OCI-LY1 (cell line): ENCODE measurements around the gene TRPM3.

Experiments
- H2AFZ ChIP-seq: fragments of 200-600 bp; sonication (generic), shearing (Covaris generic); 2 replicates; pipeline ENCODE4 v1.6.0; 2014; ENCODE audit warnings: antibody characterized with exemption, mild to moderate bottlenecking, low read length
- H3F3A ChIP-seq: fragments of 200-600 bp; sonication (generic), shearing (Covaris generic); 2 replicates; pipeline ENCODE4 v1.6.0; 2014; ENCODE audit warnings: mild to moderate bottlenecking, antibody characterized with exemption, low read length, moderate library complexity; ENCODE audit not compliant: insufficient read depth
- H3K27ac ChIP-seq: fragments of 200-600 bp; sonication (generic); 2 replicates; pipeline ENCODE4 v1.5.1; 2014; ENCODE audit warnings: low read length, mixed run types, mild to moderate bottlenecking, low read depth; ENCODE audit not compliant: poor library complexity, severe bottlenecking
- H3K27me3 ChIP-seq: fragments of 200-600 bp; sonication (generic); 2 replicates; pipeline ENCODE4 v1.6.0; 2014; ENCODE audit warnings: antibody characterized with exemption, mild to moderate bottlenecking, low read length, moderate library complexity; ENCODE audit not compliant: insufficient read depth
- H3K36me3 ChIP-seq: fragments of 200-600 bp; sonication (generic); 2 replicates; pipeline ENCODE4 v1.6.1; 2014; ENCODE audit warnings: mild to moderate bottlenecking, antibody characterized with exemption, low read length, moderate library complexity, mixed read lengths; ENCODE audit not compliant: insufficient read depth
- H3K4me1 ChIP-seq: fragments of 200-600 bp; sonication (generic); 2 replicates; pipeline ENCODE4 v1.5.1; 2014; ENCODE audit warnings: mild to moderate bottlenecking, low read length, moderate library complexity; ENCODE audit not compliant: insufficient read depth, severe bottlenecking
- H3K4me2 ChIP-seq: fragments of 200-600 bp; sonication (generic), shearing (Covaris generic); 2 replicates; pipeline ENCODE4 v1.6.1; 2014; ENCODE audit warnings: low read length
- H3K4me3 ChIP-seq: fragments of 200-600 bp; sonication (generic); 2 replicates; pipeline ENCODE4 v1.5.1; 2014; ENCODE audit warnings: low read length, low read depth, mild to moderate bottlenecking, mixed read lengths; ENCODE audit not compliant: poor library complexity, severe bottlenecking
- H3K79me2 ChIP-seq: fragments of 200-600 bp; shearing (Covaris generic); 2 replicates; pipeline ENCODE4 v1.6.1; 2016; ENCODE audit warnings: mixed run types, low read length, mixed read lengths; ENCODE audit not compliant: insufficient read depth
- H3K9ac ChIP-seq: fragments of 200-600 bp; sonication (generic), shearing (Covaris generic); 2 replicates; pipeline ENCODE4 v1.6.1; 2014; ENCODE audit warnings: mild to moderate bottlenecking, low read length, mixed read lengths
- H3K9me2 ChIP-seq: fragments of 200-600 bp; sonication (generic), shearing (Covaris generic); 2 replicates; pipeline ENCODE4 v1.6.1; 2014; ENCODE audit warnings: low read depth, mild to moderate bottlenecking, low read length, mixed read lengths
- H3K9me3 ChIP-seq: fragments of 200-600 bp; shearing (Covaris generic); 2 replicates; pipeline ENCODE4 v1.6.1; 2014; ENCODE audit warnings: low read length, mixed read lengths
- H4K20me1 ChIP-seq: fragments of 200-600 bp; sonication (generic), shearing (Covaris generic); 2 replicates; pipeline ENCODE4 v1.6.0; 2016; ENCODE audit warnings: mild to moderate bottlenecking, low read length; ENCODE audit not compliant: insufficient read depth
- EZH2 ChIP-seq: fragments of 200-600 bp; sonication (generic), shearing (Covaris generic); IDR thresholded peaks from 2 replicates; pipeline ENCODE4 v1.8.0; 2017; ENCODE audit warnings: borderline replicate concordance, mixed run types, mild to moderate bottlenecking, antibody characterized with exemption, low read length, moderate library complexity, mixed read lengths
- TF ChIP-seq, protein P1 (sequence below): fragments of 200-600 bp; sonication (generic), shearing (Covaris generic); IDR thresholded peaks from 2 replicates; pipeline ENCODE4 v1.5.1; 2017; ENCODE audit warnings: mild to moderate bottlenecking, antibody characterized with exemption, low read length, moderate library complexity, mixed read lengths

TRPM3 gene

DNA sequence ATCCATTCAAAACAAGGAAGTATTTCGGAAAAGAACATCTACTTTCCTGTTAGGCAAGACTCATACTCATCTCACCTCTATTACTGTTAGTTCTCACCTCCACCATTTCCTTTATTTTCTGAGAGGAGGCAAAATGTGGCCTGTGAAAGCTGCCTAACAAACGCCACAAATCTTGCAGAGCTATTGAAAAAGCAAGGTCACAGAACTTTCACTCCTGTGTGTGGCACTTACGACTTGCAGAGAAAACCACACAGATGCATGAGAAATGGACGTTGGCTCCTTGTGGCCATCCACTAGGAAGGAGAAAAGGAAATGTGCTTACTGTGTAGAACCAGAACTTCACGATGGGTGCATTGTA is 511.2 kb downstream of the TRPM3 start:
- H3K27ac ChIP-seq: no peak overlapping the region
- H3K9me2 ChIP-seq: no peaks in the 10 kb centered on the region
- no peak overlapping the region for H3K4me2 ChIP-seq
- no peak overlapping the region for H3K4me3 ChIP-seq
- H2AFZ ChIP-seq: no peak overlapping the region
- no peak overlapping the region for H3K9ac ChIP-seq
- no peaks in the 10 kb centered on the region for H3K27me3 ChIP-seq
- H3K4me1 ChIP-seq: peaks cover 10% of the 10 kb centered on the region
- no peaks in the 10 kb centered on the region for H3F3A ChIP-seq
- H4K20me1 ChIP-seq: no peaks in the 10 kb centered on the region
- H3K9me3 ChIP-seq: peaks cover 4% of the 10 kb centered on the region; the same call in 1 of the 2 replicates
- H3K79me2 ChIP-seq: no peaks in the 10 kb centered on the region
- TF ChIP-seq EZH2: no peak
- H3K36me3 ChIP-seq: peaks cover 3% of the 10 kb centered on the region; the same call in 1 of the 2 replicates

DNA sequence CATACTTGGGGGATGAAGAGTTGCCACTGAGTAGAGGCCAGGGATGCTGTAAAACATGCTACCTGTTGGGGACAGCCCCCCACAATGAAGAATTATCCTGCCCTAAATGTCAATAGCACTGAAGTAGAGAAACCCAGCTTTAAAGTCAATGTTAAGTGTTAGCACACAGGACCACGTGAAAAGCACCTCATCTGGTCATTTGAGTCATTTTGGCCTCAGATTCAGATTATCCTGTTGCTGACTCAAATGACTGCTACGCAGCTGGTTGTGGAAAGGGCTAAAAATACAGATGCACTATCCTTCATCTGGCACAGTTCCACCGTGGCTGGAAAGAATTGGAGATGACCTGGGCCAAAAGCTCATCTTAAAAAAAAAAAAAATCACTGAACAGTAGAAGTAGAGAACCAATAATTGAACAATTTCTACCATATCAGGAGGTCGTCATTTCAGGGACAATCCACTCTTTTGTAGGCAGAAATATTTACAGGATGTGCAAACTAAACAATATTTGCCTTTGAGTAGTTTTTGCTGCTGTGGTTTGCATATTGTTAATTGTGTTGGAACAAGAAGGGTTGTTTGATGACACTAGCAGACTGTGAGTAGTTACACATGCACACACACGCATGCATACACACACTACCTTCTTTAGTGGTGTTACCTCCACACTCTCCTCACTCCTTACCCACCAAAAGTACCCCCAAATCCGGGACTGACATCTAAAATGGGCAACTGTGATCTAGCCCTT is 511.7 kb downstream of the TRPM3 start:
- Histone ChIP-seq H3K36me3 (peaks cover 3% of the 10 kb centered on the region; the same call in 1 of the 2 replicates), H2AFZ (no peak overlapping the region), H3K27ac (no peak overlapping the region), H3K9me3 (peaks cover 4% of the 10 kb centered on the region; the same call in 1 of the 2 replicates), H3K79me2 (no peaks in the 10 kb centered on the region), H3K4me1 (peaks cover 10% of the 10 kb centered on the region), H3K9me2 (no peaks in the 10 kb centered on the region), H4K20me1 (no peaks in the 10 kb centered on the region), H3K27me3 (no peaks in the 10 kb centered on the region), H3F3A (no peaks in the 10 kb centered on the region), H3K4me3 (no peak overlapping the region), H3K9ac (no peak overlapping the region), H3K4me2 (no peak overlapping the region)
- TF ChIP-seq, protein P1, sequence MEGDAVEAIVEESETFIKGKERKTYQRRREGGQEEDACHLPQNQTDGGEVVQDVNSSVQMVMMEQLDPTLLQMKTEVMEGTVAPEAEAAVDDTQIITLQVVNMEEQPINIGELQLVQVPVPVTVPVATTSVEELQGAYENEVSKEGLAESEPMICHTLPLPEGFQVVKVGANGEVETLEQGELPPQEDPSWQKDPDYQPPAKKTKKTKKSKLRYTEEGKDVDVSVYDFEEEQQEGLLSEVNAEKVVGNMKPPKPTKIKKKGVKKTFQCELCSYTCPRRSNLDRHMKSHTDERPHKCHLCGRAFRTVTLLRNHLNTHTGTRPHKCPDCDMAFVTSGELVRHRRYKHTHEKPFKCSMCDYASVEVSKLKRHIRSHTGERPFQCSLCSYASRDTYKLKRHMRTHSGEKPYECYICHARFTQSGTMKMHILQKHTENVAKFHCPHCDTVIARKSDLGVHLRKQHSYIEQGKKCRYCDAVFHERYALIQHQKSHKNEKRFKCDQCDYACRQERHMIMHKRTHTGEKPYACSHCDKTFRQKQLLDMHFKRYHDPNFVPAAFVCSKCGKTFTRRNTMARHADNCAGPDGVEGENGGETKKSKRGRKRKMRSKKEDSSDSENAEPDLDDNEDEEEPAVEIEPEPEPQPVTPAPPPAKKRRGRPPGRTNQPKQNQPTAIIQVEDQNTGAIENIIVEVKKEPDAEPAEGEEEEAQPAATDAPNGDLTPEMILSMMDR: no peak
- TF ChIP-seq EZH2: no peak

DNA sequence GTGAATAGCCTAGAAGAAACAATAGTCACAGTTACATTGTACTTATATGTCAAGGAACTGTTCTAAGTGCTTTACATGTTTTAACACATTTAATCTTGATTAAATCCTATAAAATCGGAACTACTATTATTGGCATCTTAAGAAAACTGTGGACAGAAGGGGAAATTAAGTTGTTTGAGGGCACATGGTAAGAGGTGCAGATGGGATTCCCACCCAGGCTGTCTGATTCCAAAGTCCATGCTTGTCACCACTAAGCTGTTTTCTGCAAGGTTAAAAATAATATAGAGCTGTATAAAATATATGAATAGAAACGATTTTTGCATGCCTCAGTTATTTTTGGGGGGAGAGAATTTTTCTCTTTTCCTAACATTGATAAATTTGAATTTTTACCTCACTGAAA is 512.4 kb downstream of the TRPM3 start:
- Histone ChIP-seq H3K27ac (no peak overlapping the region), H3K9me3 (peaks cover 4% of the 10 kb centered on the region; the same call in 1 of the 2 replicates)
- no peak for TF ChIP-seq EZH2
- TF ChIP-seq, protein P1: no peak

DNA sequence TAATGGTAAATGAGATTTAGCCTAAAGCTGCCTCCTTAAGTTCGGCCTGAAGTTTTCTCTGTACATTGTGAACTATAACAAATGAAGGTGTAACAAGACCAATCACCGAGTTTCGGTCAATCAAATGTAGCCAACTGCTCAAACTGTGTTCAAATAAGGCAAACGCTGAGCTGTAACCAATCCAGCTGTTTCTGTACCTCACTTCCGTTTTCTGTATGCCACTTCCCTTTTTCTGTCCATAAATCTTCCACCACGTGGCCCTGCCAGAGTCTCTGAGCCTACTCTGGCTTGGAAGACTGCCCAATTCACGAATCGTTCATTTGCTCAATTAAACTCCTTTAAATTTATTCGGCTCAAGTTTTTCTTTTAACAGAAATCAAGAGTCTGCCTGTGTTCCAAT is 513.5 kb downstream of the TRPM3 start:
- Histone ChIP-seq H3K27ac (peak overlapping the region; percentile 46), H3K4me3 (no peak overlapping the region), H3K9me2 (no peaks in the 10 kb centered on the region), H2AFZ (no peak overlapping the region), H3K36me3 (peaks cover 3% of the 10 kb centered on the region; the same call in 1 of the 2 replicates), H3K9ac (no peak overlapping the region), H3K79me2 (no peaks in the 10 kb centered on the region), H3F3A (no peaks in the 10 kb centered on the region), H3K27me3 (no peaks in the 10 kb centered on the region), H3K4me1 (peaks cover 28% of the 10 kb centered on the region), H3K4me2 (no peak overlapping the region), H3K9me3 (peaks cover 4% of the 10 kb centered on the region; the same call in 1 of the 2 replicates), H4K20me1 (no peaks in the 10 kb centered on the region)
- TF ChIP-seq EZH2: no peak
- TF ChIP-seq, protein P1: no peak

More for the DNA sequence above, 512.4 kb downstream of the TRPM3 start:
- no peak overlapping the region for H3K9ac ChIP-seq
- H3K4me3 ChIP-seq: no peak overlapping the region
- no peaks in the 10 kb centered on the region for H3K9me2 ChIP-seq
- no peak overlapping the region for H2AFZ ChIP-seq
- H3K79me2 ChIP-seq: no peaks in the 10 kb centered on the region
- no peaks in the 10 kb centered on the region for H4K20me1 ChIP-seq
- peaks cover 3% of the 10 kb centered on the region; the same call in 1 of the 2 replicates for H3K36me3 ChIP-seq
- no peak overlapping the region for H3K4me2 ChIP-seq
- no peaks in the 10 kb centered on the region for H3K27me3 ChIP-seq
- peaks cover 17% of the 10 kb centered on the region for H3K4me1 ChIP-seq
- no peaks in the 10 kb centered on the region for H3F3A ChIP-seq
